ENCODE results near the gene PAGE5. TPM values are rescaled to one million over a fixed set of nuclear protein-coding genes. Genes with fewer than 3 reads are reported as not detected.

PAGE5 gene
- total and polyA plus RNA-seq, 4 donors = 0.24 to 0.65 TPM; not detected in 2

DNA sequence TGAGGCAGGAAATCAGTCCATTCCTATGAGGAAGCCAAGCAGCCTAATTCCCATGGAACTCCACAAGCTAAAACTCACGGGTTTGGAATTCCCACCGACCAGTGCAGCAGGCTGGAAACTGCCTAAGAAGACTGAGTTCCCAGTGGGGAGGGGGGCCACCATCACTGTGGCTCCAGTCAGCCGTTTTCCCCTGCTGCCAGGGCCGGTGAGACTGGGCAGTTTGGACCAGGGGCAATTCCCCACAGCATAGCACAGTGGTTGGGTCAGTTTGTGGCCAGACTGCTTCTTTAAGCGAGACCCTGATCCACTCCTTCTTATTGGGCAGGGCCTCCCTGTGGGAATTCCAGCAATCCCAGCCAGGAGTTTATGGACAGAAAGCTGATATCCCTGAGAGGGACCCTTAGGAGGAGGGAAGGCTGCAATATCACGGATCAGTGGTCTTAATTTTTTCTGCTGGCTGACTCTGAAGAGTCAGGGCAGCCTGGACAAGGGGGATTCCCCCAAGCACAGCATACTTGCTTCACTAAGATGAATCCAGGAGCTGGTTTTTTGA, 20.7 kb downstream of the PAGE5 start:
- DNase-seq (ENCODE audit: low spot score) = no peak
- H3K4me3 ChIP-seq (ENCODE audit: low read depth in 1 of 3, low read length in 3 of 3) = no peak overlapping the region
- TF ChIP-seq FOXA2 (IDR thresholded peaks at IDR 0.05) = no peak
- TF ChIP-seq YY1 (IDR thresholded peaks at IDR 0.05) = no peak
- no peak for TF ChIP-seq HNF4A (conservative IDR thresholded peaks at IDR 0.05)
- TF ChIP-seq MAX (IDR thresholded peaks at IDR 0.05) = no peak
- TF ChIP-seq CTCF (IDR thresholded peaks at IDR 0.05; ENCODE audit: low read depth, low read length, missing input control) = no peak
- TF ChIP-seq GABPA (IDR thresholded peaks at IDR 0.05 in 1 of 2, conservative IDR thresholded peaks at IDR 0.05 in 1 of 2) = no peak
- no peak for TF ChIP-seq ZBTB33 (IDR thresholded peaks at IDR 0.05)
- TF ChIP-seq FOXA1 (IDR thresholded peaks at IDR 0.05) = no peak
- TF ChIP-seq ATF3 (IDR thresholded peaks at IDR 0.05) = no peak
- no peak for TF ChIP-seq RAD21 (IDR thresholded peaks at IDR 0.05)
- TF ChIP-seq TAF1 (conservative IDR thresholded peaks at IDR 0.05) = no peak
- TF ChIP-seq SP1 (IDR thresholded peaks at IDR 0.05) = no peak
- TF ChIP-seq, protein P1, sequence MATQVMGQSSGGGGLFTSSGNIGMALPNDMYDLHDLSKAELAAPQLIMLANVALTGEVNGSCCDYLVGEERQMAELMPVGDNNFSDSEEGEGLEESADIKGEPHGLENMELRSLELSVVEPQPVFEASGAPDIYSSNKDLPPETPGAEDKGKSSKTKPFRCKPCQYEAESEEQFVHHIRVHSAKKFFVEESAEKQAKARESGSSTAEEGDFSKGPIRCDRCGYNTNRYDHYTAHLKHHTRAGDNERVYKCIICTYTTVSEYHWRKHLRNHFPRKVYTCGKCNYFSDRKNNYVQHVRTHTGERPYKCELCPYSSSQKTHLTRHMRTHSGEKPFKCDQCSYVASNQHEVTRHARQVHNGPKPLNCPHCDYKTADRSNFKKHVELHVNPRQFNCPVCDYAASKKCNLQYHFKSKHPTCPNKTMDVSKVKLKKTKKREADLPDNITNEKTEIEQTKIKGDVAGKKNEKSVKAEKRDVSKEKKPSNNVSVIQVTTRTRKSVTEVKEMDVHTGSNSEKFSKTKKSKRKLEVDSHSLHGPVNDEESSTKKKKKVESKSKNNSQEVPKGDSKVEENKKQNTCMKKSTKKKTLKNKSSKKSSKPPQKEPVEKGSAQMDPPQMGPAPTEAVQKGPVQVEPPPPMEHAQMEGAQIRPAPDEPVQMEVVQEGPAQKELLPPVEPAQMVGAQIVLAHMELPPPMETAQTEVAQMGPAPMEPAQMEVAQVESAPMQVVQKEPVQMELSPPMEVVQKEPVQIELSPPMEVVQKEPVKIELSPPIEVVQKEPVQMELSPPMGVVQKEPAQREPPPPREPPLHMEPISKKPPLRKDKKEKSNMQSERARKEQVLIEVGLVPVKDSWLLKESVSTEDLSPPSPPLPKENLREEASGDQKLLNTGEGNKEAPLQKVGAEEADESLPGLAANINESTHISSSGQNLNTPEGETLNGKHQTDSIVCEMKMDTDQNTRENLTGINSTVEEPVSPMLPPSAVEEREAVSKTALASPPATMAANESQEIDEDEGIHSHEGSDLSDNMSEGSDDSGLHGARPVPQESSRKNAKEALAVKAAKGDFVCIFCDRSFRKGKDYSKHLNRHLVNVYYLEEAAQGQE (IDR thresholded peaks at IDR 0.05) = no peak
- H3K27ac ChIP-seq (ENCODE audit: low read depth in 1 of 2, low read length in 2 of 2) = no peak overlapping the region
- no peaks in the 10 kb centered on the region for H3K36me3 ChIP-seq (ENCODE audit: control insufficient read depth in 4 of 4, insufficient read depth in 3 of 4, low read depth in 1 of 4, low read length in 3 of 4)
- no peaks in the 10 kb centered on the region for H3K4me1 ChIP-seq (ENCODE audit: control insufficient read depth in 4 of 4, insufficient read depth in 4 of 4, low read length in 3 of 4)
- no peak overlapping the region for H3K9ac ChIP-seq (ENCODE audit: low read depth in 1 of 2, low read length in 2 of 2)
- WGBS = 61% methylated on average over 6 of the region's 6 CpGs
- H3K27me3 ChIP-seq (ENCODE audit: control insufficient read depth in 4 of 4, insufficient read depth in 4 of 4, low read length in 3 of 4) = no peaks in the 10 kb centered on the region
- peaks cover 0 to 2% (median 0%) of the 10 kb centered on the region in 4 donors for H3K9me3 ChIP-seq (ENCODE audit: control insufficient read depth in 4 of 4, low read length in 3 of 4)

GRCh38 chrX:55253528-55253927, 33.4 kb downstream of the PAGE5 start:
- Histone ChIP-seq H3K9me3 (ENCODE audit: control insufficient read depth in 4 of 4, low read length in 3 of 4) (no peaks in the 10 kb centered on the region), H3K4me1 (ENCODE audit: control insufficient read depth in 4 of 4, insufficient read depth in 4 of 4, low read length in 3 of 4) (no peaks in the 10 kb centered on the region), H3K4me3 (ENCODE audit: low read depth in 1 of 3, low read length in 3 of 3) (no peak overlapping the region), H3K27ac (ENCODE audit: low read depth in 1 of 2, low read length in 2 of 2) (no peak overlapping the region), H3K36me3 (ENCODE audit: control insufficient read depth in 4 of 4, insufficient read depth in 3 of 4, low read depth in 1 of 4, low read length in 3 of 4) (no peaks in the 10 kb centered on the region), H3K27me3 (ENCODE audit: control insufficient read depth in 4 of 4, insufficient read depth in 4 of 4, low read length in 3 of 4) (peaks cover 0 to 5% (median 0%) of the 10 kb centered on the region in 4 donors), H3K9ac (ENCODE audit: low read depth in 1 of 2, low read length in 2 of 2) (no peak overlapping the region)
- TF ChIP-seq ATF3 (IDR thresholded peaks at IDR 0.05) (no peak), EGR1 (IDR thresholded peaks at IDR 0.05; ENCODE audit: low read depth in 2 of 2) (no peak), YY1 (IDR thresholded peaks at IDR 0.05) (no peak), ZBTB33 (IDR thresholded peaks at IDR 0.05) (no peak), TAF1 (conservative IDR thresholded peaks at IDR 0.05) (no peak), RXRA (IDR thresholded peaks at IDR 0.05) (no peak)
- no peak for DNase-seq (ENCODE audit: low spot score)

All from liver (tissue), 9 donors.